Measurements from ENCODE around the gene PSTPIP1.
A peak's percentile ranks its signal among the peaks of the same experiment; 100 is the strongest.

The PSTPIP1 gene

DNA sequence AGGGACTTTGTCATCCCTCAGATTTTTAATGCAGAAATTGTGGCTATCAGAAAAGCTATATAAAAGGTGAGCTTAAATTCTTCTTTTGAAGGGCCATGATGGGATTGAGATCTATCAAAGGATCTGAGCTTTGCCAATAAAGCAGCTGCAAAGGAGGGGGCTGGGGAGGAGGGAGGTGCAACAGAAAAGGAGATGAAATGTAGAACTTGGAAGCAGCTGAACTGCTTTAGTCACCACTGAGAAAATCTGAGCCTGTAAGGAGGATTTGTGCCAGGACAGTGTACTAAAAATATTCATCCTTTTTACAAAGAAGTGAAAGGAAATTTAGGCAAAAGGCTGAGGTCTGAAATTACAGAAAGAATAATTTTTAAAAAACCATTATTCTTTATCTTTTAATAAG, 65.6 kb downstream of the PSTPIP1 start:
- H3K27ac Mint-ChIP-seq = no peak overlapping the region
- H3K9me3 Mint-ChIP-seq = no peaks in the 10 kb centered on the region
- H3K36me3 Mint-ChIP-seq (ENCODE audit: low read depth) = peaks cover 2% of the 10 kb centered on the region
- H3K4me3 Mint-ChIP-seq = no peak overlapping the region
- peaks cover 12% of the 10 kb centered on the region for H3K4me1 Mint-ChIP-seq (ENCODE audit: low read depth)
- no peaks in the 10 kb centered on the region for H3K27me3 Mint-ChIP-seq (ENCODE audit: low read depth)

DNA sequence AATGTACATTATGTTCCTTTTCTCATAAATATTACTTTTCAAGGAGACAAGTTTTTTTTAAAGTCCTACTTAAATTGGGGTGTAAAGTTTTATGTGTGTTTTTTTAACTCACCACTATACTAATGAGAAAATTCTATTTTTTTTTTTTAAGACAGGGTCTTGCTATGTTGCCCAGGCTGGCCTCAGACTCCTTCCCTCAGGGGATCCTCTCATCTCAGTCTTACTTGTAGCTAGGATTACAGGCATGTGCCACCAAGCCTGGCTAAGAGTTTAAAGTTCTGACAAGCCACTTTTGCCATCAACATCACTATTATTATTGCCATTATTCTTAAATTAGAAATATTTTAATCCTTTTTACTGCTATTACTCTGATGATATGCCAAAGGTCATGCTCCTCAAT, 68.3 kb downstream of the PSTPIP1 start:
- H3K4me3 Mint-ChIP-seq = no peak overlapping the region
- no peaks in the 10 kb centered on the region for H3K9me3 Mint-ChIP-seq
- H3K36me3 Mint-ChIP-seq (ENCODE audit: low read depth) = no peaks in the 10 kb centered on the region
- H3K27me3 Mint-ChIP-seq (ENCODE audit: low read depth) = no peaks in the 10 kb centered on the region
- no peak overlapping the region for H3K27ac Mint-ChIP-seq
- H3K4me1 Mint-ChIP-seq (ENCODE audit: low read depth) = peaks cover 15% of the 10 kb centered on the region

DNA sequence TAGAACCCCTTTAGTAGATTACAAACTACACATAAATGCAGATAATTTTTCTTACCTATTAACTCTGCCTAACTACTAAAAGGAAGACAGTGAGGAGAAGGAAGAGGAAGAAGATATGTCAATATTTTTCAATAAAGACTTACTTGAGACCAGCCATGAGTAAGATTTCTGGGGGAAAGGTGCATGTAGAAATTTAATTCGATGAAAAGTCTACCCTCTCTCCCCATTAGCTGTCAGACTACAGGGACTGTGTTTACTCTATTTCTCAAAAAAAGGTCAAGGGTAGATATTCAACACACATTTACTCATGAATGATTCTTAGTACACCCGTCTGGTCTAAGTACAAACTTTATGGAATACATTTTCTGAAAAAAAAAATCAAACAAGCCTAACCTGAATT, 69.1 kb downstream of the PSTPIP1 start:
- Mint-ChIP-seq H3K9me3 (no peaks in the 10 kb centered on the region), H3K27ac (no peak overlapping the region), H3K4me1 (ENCODE audit: low read depth) (peaks cover 15% of the 10 kb centered on the region), H3K27me3 (ENCODE audit: low read depth) (no peaks in the 10 kb centered on the region), H3K4me3 (no peak overlapping the region), H3K36me3 (ENCODE audit: low read depth) (no peaks in the 10 kb centered on the region)

DNA sequence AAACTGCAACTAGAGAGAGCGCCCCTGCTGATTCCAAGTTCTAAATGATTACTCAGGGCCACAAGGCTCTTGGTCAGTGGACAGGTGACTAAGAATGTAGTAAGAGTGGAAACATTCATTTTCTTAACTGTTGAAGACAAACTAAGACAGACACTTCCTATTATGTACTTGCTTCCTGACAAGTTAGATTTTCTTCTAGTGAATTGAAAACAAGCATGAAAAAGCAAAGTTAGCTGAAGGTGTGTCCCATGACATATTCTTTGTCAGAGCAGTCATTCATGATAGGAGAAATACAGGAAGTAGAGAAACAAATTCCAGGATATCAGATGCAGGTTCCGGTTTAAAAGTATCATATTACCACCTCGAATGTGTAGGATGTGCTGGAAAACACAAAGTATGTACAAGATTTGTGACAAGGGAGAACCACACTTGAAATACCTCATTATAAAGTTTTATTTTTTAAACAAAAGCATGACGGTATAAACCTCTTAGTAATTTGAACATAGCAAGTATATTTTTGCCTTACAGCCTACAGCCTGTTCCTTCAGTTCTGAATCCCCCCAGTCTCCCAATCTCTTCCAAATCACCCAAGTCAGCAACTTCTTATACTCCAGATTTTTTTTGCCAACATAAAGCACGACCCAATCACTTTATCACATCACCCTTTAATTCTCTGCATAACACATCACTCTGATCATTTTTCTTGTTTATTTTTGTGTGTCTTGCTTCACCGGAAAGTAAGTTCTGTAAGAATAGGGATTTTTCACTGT, 69.8 kb downstream of the PSTPIP1 start:
- H3K36me3 Mint-ChIP-seq (ENCODE audit: low read depth) = no peaks in the 10 kb centered on the region
- peaks cover 4% of the 10 kb centered on the region for H3K27me3 Mint-ChIP-seq (ENCODE audit: low read depth)
- H3K27ac Mint-ChIP-seq = no peak overlapping the region
- H3K9me3 Mint-ChIP-seq = no peaks in the 10 kb centered on the region
- no peak overlapping the region for H3K4me3 Mint-ChIP-seq
- H3K4me1 Mint-ChIP-seq (ENCODE audit: low read depth) = peaks cover 15% of the 10 kb centered on the region

DNA sequence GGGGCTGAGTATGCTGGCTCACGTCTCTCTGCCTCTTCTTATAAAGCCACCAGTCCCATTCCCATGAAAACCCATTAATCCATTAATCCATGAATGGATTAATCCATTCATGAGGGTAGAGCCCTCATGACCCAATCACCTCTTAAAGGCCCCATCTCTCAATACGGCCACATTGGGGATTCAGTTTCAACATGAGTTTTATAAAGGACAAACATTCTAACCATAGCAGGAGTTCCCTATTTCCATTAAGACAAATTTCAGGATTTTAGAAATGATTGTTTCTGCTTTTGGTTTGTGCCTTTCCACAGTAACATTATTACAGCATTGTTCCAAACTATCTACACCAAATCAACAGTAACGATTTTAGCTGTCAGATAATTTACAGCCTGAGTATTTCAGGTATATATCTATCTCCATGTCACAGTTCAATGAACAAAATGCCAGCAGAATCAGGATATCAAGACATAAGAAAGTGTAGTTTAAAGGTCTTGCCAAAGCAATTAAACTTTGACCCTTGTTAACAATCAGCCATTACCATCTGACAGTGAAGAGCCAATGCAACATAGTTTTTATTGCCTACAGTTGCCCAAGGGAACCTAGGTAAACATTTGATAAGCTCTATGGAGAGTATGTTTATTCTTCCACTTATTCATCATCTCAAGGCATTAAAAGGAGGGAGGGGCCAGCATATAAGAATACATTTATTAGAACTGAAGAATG, 72.2 kb downstream of the PSTPIP1 start:
- peaks cover 19% of the 10 kb centered on the region for H3K4me1 Mint-ChIP-seq (ENCODE audit: low read depth)
- no peaks in the 10 kb centered on the region for H3K9me3 Mint-ChIP-seq
- H3K36me3 Mint-ChIP-seq (ENCODE audit: low read depth) = no peaks in the 10 kb centered on the region
- H3K27me3 Mint-ChIP-seq (ENCODE audit: low read depth) = peaks cover 7% of the 10 kb centered on the region
- H3K4me3 Mint-ChIP-seq = no peak overlapping the region
- H3K27ac Mint-ChIP-seq = no peak overlapping the region

DNA sequence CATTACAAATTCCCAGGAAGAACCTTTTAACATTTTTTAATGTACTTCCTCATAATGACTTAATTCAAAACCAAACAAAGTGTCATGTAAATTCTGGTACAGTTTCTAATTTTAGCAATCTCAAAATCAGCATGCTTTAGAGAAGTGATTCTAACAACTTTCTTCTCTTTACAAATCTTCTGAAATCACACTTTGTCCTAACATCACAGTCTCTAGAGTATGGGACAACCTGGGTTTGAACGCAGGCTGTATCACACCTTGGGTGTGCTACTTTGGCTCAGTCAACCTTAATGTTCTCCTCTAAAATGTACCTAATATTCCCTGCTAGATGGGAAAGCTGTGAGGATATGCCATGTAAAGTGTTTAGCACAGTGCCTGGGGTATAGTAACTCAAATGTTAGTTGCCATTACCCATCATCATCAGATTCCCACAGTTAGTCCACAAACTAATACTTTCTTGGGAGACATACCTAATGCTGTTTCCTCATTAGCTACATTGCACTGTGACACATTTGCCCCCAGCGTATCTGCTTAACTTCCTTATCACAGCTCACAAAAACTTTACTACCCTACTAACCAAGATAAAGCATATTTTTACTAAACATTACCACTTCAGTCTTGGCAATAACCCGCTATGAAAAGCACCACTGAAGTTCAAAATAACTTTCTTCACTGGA, 72.9 kb downstream of the PSTPIP1 start:
- Mint-ChIP-seq H3K4me1 (ENCODE audit: low read depth) (peaks cover 19% of the 10 kb centered on the region), H3K4me3 (no peak overlapping the region), H3K36me3 (ENCODE audit: low read depth) (no peaks in the 10 kb centered on the region), H3K9me3 (no peaks in the 10 kb centered on the region), H3K27ac (no peak overlapping the region), H3K27me3 (ENCODE audit: low read depth) (peaks cover 7% of the 10 kb centered on the region)

DNA sequence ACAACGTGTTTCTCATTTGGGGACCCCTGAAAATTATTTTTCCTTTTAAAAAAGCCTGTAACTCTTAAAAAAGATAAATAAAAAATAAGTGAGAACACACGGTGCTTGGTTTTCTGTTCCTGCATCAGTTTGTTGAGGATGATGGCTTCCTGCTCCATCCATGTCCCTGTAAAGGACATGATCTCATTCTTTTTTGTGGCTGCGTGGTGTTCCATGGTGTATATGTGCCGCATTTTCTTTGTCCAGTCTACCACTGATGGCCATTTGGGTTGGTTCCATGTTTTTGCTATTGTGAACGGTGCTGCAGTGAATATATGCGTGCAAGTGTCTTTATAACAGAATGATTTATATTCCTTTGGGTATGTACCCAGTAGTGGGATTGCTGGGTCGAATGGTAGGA, 73.7 kb downstream of the PSTPIP1 start:
- Mint-ChIP-seq H3K4me1 (ENCODE audit: low read depth) (peaks cover 19% of the 10 kb centered on the region), H3K27me3 (ENCODE audit: low read depth) (peaks cover 7% of the 10 kb centered on the region), H3K4me3 (no peak overlapping the region), H3K27ac (no peak overlapping the region), H3K9me3 (no peaks in the 10 kb centered on the region), H3K36me3 (ENCODE audit: low read depth) (no peaks in the 10 kb centered on the region)

DNA sequence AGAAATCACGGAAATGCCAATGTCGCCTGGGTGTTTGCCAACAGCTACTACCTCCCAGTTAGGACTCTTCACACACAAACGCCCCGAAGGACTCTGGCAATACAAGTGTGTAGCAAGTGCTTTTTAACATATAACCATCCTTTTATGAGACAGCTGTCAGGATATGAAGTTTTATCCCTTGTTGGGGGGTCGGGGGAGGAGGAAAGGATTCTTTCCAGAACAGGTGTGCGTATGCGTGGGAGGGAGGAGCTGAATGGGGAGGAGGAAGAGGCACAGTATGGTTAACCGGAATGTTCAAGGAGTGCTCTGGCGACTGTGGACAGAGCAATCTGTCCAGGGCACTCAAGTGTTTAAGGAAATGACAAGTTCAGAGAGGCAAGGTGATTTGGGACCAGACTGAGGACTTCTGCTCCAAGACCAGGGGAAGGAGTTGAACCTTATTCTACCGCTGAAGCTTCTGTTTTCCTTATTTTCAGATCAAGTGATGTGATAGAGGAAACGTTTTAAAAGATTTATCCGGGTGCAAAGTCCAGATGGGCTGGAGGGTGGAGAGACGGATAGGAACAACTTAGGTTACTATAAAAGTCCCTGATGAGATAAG, 74.7 kb downstream of the PSTPIP1 start:
- Mint-ChIP-seq H3K4me3 (peak overlapping the region; percentile 84), H3K27ac (peak overlapping the region; percentile 67), H3K4me1 (ENCODE audit: low read depth) (peaks cover 19% of the 10 kb centered on the region), H3K36me3 (ENCODE audit: low read depth) (no peaks in the 10 kb centered on the region), H3K9me3 (no peaks in the 10 kb centered on the region), H3K27me3 (ENCODE audit: low read depth) (peaks cover 9% of the 10 kb centered on the region)

DNA sequence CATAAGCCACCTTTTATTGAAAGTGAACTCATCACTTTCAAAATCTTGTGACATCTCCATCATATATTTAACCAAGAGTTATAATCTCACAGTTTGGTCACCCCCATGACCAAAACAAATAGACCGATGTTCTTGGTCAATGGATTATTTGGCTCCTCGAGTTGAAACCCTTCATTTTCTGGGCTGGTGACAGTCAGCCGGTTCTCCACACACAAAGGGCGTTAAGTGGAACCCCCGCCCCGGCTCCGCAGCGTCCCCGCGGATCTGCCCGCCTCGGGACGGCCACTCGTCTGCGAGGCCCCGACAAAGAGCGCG, 75.2 kb downstream of the PSTPIP1 start:
- Mint-ChIP-seq H3K27ac (no peak overlapping the region), H3K36me3 (ENCODE audit: low read depth) (no peaks in the 10 kb centered on the region), H3K9me3 (no peaks in the 10 kb centered on the region), H3K27me3 (ENCODE audit: low read depth) (peaks cover 12% of the 10 kb centered on the region), H3K4me1 (ENCODE audit: low read depth) (peaks cover 19% of the 10 kb centered on the region), H3K4me3 (peak overlapping the region; percentile 75)

DNA sequence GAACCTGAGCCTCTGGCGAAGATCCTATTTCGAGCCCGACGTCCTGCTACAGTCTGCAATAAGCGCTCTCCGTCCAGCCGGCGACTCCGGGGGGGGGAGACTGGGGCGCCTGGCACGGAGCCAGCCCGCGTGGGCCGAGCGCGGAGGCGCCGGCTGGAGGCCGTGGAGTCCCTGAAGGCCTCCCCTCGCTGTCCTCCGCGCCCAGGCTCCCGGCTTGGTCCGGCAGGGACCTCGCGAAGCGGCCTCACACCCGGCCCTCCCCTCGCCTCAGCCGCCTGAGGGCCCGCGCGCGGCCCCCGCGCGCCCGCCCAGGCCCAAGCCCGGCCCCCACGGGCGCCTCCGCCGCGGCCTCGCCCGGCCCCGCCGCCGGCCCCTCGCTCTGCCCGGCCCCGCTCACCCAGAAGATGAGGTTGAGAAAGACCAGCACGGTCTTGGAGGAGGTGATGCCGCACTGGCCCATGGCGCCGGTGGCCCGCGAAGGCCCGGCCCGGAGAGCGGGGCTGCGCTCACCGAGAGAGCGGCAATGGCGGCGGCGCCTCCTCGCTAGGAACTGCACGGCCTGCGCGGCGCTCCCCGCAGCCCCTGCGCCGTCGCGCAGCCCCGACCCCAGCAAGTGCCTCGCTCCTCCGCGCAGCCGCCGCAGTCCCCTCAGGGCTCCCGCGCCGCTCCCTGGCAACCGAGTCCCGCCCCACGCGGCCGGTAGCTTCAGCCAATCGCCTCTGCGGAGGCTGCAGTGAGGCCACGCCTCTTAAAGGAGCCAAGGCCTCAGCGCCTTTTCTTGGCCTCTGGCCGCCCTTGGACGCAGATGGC, 75.8 kb downstream of the PSTPIP1 start, which contains the start of gene TSPAN3:
Gene TSPAN3 (minus strand): TSS at position 615 of the 810 bp plus-strand sequence. CDS start 155 bp downstream, at position 460.
- Mint-ChIP-seq H3K9me3 (no peaks in the 10 kb centered on the region), H3K27ac (no peak within 1 kb of the TSS), H3K27me3 (ENCODE audit: low read depth) (peaks cover 18% of the 10 kb centered on the region), H3K4me1 (ENCODE audit: low read depth) (peaks cover 19% of the 10 kb centered on the region), H3K36me3 (ENCODE audit: low read depth) (no peaks in the 10 kb centered on the region), H3K4me3 (peak within 1 kb of the TSS; percentile 84)

DNA sequence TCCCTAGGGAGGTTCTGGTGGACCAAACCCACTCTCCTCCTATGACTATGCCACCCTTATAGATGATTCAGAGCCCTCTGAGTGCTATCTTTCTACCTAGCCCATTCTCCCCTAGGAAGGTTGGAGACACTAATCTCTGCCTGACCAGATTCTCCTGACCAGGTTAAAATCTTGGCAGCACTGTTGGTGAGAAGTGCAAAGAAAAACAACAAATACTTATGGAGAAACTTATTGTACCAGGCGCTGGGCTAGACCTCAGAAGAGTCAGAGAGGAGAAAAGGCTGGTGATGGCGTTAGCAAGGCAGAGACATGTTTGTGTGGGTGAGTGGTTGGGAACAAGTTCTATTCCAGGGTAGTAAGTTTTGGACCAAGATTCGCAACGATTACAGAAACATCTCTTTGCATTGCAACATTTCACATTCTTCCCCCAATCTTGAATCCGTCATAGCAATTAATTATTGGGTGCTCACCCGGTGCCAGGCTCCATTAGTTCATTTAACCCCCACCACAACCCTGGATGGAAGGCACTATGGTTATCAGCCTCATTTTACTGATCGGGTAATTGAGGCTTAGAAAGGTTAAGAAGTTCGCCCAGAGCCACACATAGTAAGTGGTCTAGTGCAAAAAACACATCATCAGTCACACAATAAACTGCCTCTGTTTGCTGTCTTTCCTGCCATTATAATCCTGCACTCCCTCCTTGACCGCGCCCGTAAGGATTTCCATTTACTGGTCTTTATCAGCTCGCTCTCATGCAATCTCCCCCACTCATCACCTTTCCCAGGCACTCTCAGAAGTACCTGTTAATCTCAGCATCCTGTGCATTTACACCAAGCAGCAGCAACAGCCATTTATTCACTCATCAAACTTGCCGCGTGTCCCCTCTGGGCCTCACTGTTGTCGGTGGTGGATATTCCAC, 76.6 kb downstream of the PSTPIP1 start:
- Mint-ChIP-seq H3K4me3 (peak overlapping the region; percentile 78), H3K27ac (no peak overlapping the region), H3K4me1 (ENCODE audit: low read depth) (peaks cover 19% of the 10 kb centered on the region)

DNA sequence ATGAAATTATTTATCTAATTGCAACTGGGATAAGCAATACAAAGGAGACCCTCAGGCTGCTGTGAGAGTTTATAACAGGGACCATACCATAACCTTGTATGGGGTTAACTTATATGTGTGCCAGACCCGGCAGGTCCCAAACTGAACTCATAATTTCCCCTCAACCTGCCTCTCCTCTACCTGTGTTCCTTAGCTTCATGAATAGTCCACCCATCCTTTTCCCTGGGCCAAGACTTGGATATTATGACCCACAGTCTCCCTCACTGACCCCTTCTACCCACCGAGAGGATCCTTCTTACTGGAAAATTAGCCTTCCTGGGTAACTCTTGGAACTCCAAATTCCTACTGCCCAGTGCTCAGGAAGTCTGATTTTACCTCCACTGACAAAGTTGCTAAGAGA, 79.4 kb downstream of the PSTPIP1 start:
- H3K27ac Mint-ChIP-seq = no peak overlapping the region

More for the DNA sequence above, 76.6 kb downstream of the PSTPIP1 start:
- Mint-ChIP-seq H3K36me3 (ENCODE audit: low read depth) (no peaks in the 10 kb centered on the region), H3K27me3 (ENCODE audit: low read depth) (peaks cover 19% of the 10 kb centered on the region), H3K9me3 (no peaks in the 10 kb centered on the region)

DNA sequence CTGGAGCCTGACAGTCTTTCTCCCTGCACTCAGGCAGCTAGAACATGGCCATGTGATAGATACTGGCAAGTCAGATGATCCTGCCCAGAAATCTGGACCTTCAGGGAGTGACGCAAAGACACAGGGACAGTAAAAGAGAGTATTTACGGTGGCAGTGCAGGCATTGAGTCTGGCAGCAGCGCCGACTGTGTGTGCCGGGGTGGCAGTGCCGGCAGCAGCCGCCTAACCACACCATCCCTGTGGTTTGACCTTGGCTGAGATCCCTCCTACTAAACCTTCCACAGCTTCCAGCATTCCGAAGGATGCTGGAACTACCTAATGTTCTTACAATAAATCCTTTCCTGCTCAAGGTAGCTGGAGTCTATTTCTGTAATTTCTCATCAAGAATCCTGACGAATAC, 80.6 kb downstream of the PSTPIP1 start:
- peaks cover 6% of the 10 kb centered on the region for H3K4me1 Mint-ChIP-seq (ENCODE audit: low read depth)
- H3K4me3 Mint-ChIP-seq = no peak overlapping the region

More for the DNA sequence above, 79.4 kb downstream of the PSTPIP1 start:
- no peaks in the 10 kb centered on the region for H3K9me3 Mint-ChIP-seq
- H3K4me1 Mint-ChIP-seq (ENCODE audit: low read depth) = peaks cover 13% of the 10 kb centered on the region
- no peaks in the 10 kb centered on the region for H3K36me3 Mint-ChIP-seq (ENCODE audit: low read depth)
- H3K27me3 Mint-ChIP-seq (ENCODE audit: low read depth) = peaks cover 19% of the 10 kb centered on the region
- no peak overlapping the region for H3K4me3 Mint-ChIP-seq

More for the DNA sequence above, 80.6 kb downstream of the PSTPIP1 start:
- Mint-ChIP-seq H3K27me3 (ENCODE audit: low read depth) (peaks cover 12% of the 10 kb centered on the region), H3K36me3 (ENCODE audit: low read depth) (no peaks in the 10 kb centered on the region), H3K9me3 (no peaks in the 10 kb centered on the region), H3K27ac (no peak overlapping the region)

Measured in T-helper 1 cell treated with Interleukin-12 subunit alpha and Interleukin-12 subunit beta and Interleukin-4 antibody, amounts not matched to agents 30 μg/mL and 1 μg/mL, for 36 hours (primary cell).